ENCODE results near the gene CAD.

CAD gene

GRCh38 chr2:27284996-27285395 lies 67.8 kb downstream of the CAD start:
- no peak for DNase-seq

- no peak for DNase-seq
These were observed 68.3 kb downstream of the CAD start for GRCh38 chr2:27285481-27285880.

- no peak for DNase-seq
These were observed 71.4 kb downstream of the CAD start for GRCh38 chr2:27288610-27289009.

- no peak for DNase-seq
These were observed 73.4 kb downstream of the CAD start for GRCh38 chr2:27290549-27290948.

- DNase-seq = no peak
These were observed 74.7 kb downstream of the CAD start for GRCh38 chr2:27291865-27292264.

All from T-helper 9 cell (primary cell).